Measurements from ENCODE around the gene MRPS9.

Gene MRPS9

GRCh38 chr2:105037572-105038382 lies at the start of gene MRPS9:
MRPS9 (plus strand) TSS chr2:105038069; CDS start chr2:105038093, 24 bp downstream.
- peak; percentile 98 for DNase-seq (ENCODE audit: low spot score)

- no peak for DNase-seq (ENCODE audit: low spot score)
Observed at GRCh38 chr2:105005181-105005951, 32.5 kb upstream of the MRPS9 start.

- no peak for DNase-seq (ENCODE audit: low spot score)
Observed at GRCh38 chr2:105007367-105007766, 30.5 kb upstream of the MRPS9 start.

- peak; percentile 51 for DNase-seq (ENCODE audit: low spot score)
Observed at GRCh38 chr2:105032476-105032875, 5.4 kb upstream of the MRPS9 start.

- DNase-seq (ENCODE audit: low spot score): peak; percentile 20
Observed at GRCh38 chr2:105034170-105034569, 3.7 kb upstream of the MRPS9 start.

GRCh38 chr2:105038383-105039061 lies 653 bp downstream of the MRPS9 start:
- no peak for DNase-seq (ENCODE audit: low spot score)

- no peak for DNase-seq (ENCODE audit: low spot score)
Observed at GRCh38 chr2:105039559-105039958, 1.7 kb downstream of the MRPS9 start.

GRCh38 chr2:105042189-105042588 lies 4.3 kb downstream of the MRPS9 start:
- no peak for DNase-seq (ENCODE audit: low spot score)

GRCh38 chr2:105052773-105053172 lies 14.9 kb downstream of the MRPS9 start:
- no peak for DNase-seq (ENCODE audit: low spot score)

- DNase-seq (ENCODE audit: low spot score): no peak
Observed at GRCh38 chr2:105055613-105056012, 17.7 kb downstream of the MRPS9 start.

GRCh38 chr2:105056245-105056644 lies 18.4 kb downstream of the MRPS9 start:
- DNase-seq (ENCODE audit: low spot score): no peak

GRCh38 chr2:105057005-105057404 lies 19.1 kb downstream of the MRPS9 start:
- DNase-seq (ENCODE audit: low spot score): no peak

- DNase-seq (ENCODE audit: low spot score): no peak
Observed at GRCh38 chr2:105061560-105061959, 23.7 kb downstream of the MRPS9 start.

- no peak for DNase-seq (ENCODE audit: low spot score)
Observed at GRCh38 chr2:105062158-105062557, 24.3 kb downstream of the MRPS9 start.

GRCh38 chr2:105068387-105068786 lies 30.5 kb downstream of the MRPS9 start:
- DNase-seq (ENCODE audit: low spot score): no peak

- DNase-seq (ENCODE audit: low spot score): no peak
Observed at GRCh38 chr2:105068875-105069274, 31.0 kb downstream of the MRPS9 start.

GRCh38 chr2:105070010-105070865 lies 32.4 kb downstream of the MRPS9 start:
- DNase-seq (ENCODE audit: low spot score): no peak

- no peak for DNase-seq (ENCODE audit: low spot score)
Observed at GRCh38 chr2:105071379-105071778, 33.5 kb downstream of the MRPS9 start.

GRCh38 chr2:105072039-105072438 lies 34.2 kb downstream of the MRPS9 start:
- no peak for DNase-seq (ENCODE audit: low spot score)

- no peak for DNase-seq (ENCODE audit: low spot score)
Observed at GRCh38 chr2:105073591-105073990, 35.7 kb downstream of the MRPS9 start.

GRCh38 chr2:105076121-105076520 lies 38.3 kb downstream of the MRPS9 start:
- no peak for DNase-seq (ENCODE audit: low spot score)

Measured in kidney tubule cell (primary cell).